PC-9 (cell line): ENCODE results near the gene GALM. TPM values are rescaled to one million over a fixed set of nuclear protein-coding genes. Genes with fewer than 3 reads are reported as not detected.
A peak's percentile ranks its signal among the peaks of the same experiment; 100 is the strongest.

Experiments used
- BruUV-seq: library from RNA; stranded (reverse); fragments of 400-500 nt; replicated peaks from 2 replicates; lab custom pipeline; 2021; lab: Mats Ljungman, UMichigan
- CTCF ChIA-PET: fragments of 300-600 bp; sonication (Branson Sonifier 250); formaldehyde crosslinking; loops from one replicate; lab custom pipeline; 2022; ENCODE audit warnings: antibody characterized with exemption; lab: Charles Lee
- POLR2A ChIA-PET: fragments of 300-600 bp; sonication (Branson Sonifier 250); formaldehyde crosslinking; loops from one replicate; lab custom pipeline; 2022; ENCODE audit warnings: antibody characterized with exemption; ENCODE audit not compliant: unreplicated experiment; lab: Charles Lee
- DNase-seq, 2 experiments: peaks; one replicate each; pipeline versions ENCODE4 v3.0.0 to v3.0.0-alpha.2; 2015 to 2022; ENCODE audit warnings: mixed read lengths in 1 of 2
- H2AFZ ChIP-seq: fragments of 200-600 bp; sonication (generic); 2 replicates; pipeline ENCODE4 v1.8.1; 2017; ENCODE audit warnings: antibody characterized with exemption
- H3F3A ChIP-seq: fragments of 200-600 bp; sonication (generic); 2 replicates; pipeline ENCODE4 v1.8.1; 2017; ENCODE audit warnings: antibody characterized with exemption, mild to moderate bottlenecking, low read depth; ENCODE audit not compliant: insufficient read depth
- H3K27ac ChIP-seq: fragments of 200-600 bp; sonication (generic); 2 replicates; pipeline ENCODE4 v1.6.1; 2016; ENCODE audit warnings: mixed run types
- H3K27me3 ChIP-seq: fragments of 200-600 bp; sonication (generic); 2 replicates; pipeline ENCODE4 v1.6.1; 2016; ENCODE audit warnings: low read depth, mixed run types; ENCODE audit not compliant: insufficient read depth
- H3K36me3 ChIP-seq: fragments of 200-600 bp; sonication (generic); 2 replicates; pipeline ENCODE4 v1.6.1; 2016; ENCODE audit warnings: low read depth, mixed run types
- H3K4me1 ChIP-seq: fragments of 200-600 bp; sonication (generic); replicated peaks from 2 replicates; pipeline ENCODE4 v1.6.1; 2016; ENCODE audit warnings: mixed run types; ENCODE audit not compliant: insufficient read depth
- H3K4me2 ChIP-seq: fragments of 200-600 bp; sonication (generic); 2 replicates; pipeline ENCODE4 v1.6.1; 2017; ENCODE audit warnings: mixed run types
- H3K4me3 ChIP-seq: fragments of 200-600 bp; sonication (generic); 2 replicates; pipeline ENCODE4 v1.6.1; 2016; ENCODE audit warnings: mixed run types
- H3K79me2 ChIP-seq: fragments of 200-600 bp; sonication (generic); 2 replicates; pipeline ENCODE4 v1.6.1; 2017; ENCODE audit warnings: low read depth, mixed run types
- H3K9me2 ChIP-seq: fragments of 200-600 bp; sonication (generic); 2 replicates; pipeline ENCODE4 v1.8.1; 2017; ENCODE audit warnings: mild to moderate bottlenecking; ENCODE audit not compliant: insufficient read depth
- H3K9me3 ChIP-seq: fragments of 200-600 bp; sonication (generic); 2 replicates; pipeline ENCODE4 v1.8.1; 2016; ENCODE audit warnings: low read depth; ENCODE audit not compliant: insufficient read depth
- H4K20me1 ChIP-seq: fragments of 200-600 bp; sonication (generic); 2 replicates; pipeline ENCODE4 v1.8.1; 2017; ENCODE audit not compliant: insufficient read depth
- EZH2 ChIP-seq: fragments of 200-600 bp; sonication (generic); IDR thresholded peaks from 2 replicates; pipeline ENCODE4 v1.8.0; 2017; ENCODE audit warnings: antibody characterized with exemption, low read depth
- intact Hi-C: fragments of 100-400 bp; cut with micrococcal nuclease; formaldehyde crosslinking; loops from one replicate; pipeline ENCODE4 v1.10.0; 2022; ENCODE audit not compliant: unreplicated experiment
- total RNA-seq: library from RNA; stranded (reverse); gene quantifications from 2 replicates; pipeline ENCODE4 v1.2.3, GENCODE V29; 2021
- TF ChIP-seq, protein P1 (sequence below): fragments of 200-600 bp; sonication (generic); conservative IDR thresholded peaks from 2 replicates; pipeline ENCODE4 v1.6.1; 2017; ENCODE audit warnings: mixed run types, antibody characterized with exemption, mild to moderate bottlenecking, moderate library complexity

The GALM gene
- total RNA-seq, 1 experiment from 2014 or later: 27.7 TPM

DNA sequence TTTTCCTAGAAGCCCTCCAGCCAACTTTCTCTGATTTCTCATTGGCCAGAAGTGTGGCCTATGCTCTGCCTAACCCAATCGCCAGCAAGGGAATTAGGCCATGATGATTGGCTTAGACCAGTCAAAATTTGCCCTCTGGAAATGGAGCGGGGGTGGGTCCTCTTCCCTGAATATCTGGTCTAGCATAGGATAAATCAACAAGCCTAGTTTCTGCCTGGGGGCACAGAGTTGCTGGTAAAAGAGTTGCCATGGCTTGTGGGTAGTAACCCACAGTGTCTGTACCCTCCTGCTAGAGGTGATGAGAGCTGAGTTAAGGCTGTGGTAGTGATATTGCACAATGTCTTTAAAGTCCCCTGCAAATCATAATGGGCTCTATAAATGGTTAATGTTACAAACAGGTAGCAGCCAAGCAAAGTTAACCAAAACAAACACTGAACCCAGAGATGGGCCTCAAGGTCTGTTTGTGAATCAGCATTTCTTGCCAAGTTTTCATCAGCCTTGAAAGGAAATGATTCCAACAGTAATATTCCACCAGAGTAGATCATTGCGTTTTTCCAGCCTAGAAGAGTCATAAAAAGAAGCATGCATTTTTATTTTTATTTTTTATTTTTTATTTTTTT is 19.3 kb downstream of the GALM start:
- TF ChIP-seq, protein P1, sequence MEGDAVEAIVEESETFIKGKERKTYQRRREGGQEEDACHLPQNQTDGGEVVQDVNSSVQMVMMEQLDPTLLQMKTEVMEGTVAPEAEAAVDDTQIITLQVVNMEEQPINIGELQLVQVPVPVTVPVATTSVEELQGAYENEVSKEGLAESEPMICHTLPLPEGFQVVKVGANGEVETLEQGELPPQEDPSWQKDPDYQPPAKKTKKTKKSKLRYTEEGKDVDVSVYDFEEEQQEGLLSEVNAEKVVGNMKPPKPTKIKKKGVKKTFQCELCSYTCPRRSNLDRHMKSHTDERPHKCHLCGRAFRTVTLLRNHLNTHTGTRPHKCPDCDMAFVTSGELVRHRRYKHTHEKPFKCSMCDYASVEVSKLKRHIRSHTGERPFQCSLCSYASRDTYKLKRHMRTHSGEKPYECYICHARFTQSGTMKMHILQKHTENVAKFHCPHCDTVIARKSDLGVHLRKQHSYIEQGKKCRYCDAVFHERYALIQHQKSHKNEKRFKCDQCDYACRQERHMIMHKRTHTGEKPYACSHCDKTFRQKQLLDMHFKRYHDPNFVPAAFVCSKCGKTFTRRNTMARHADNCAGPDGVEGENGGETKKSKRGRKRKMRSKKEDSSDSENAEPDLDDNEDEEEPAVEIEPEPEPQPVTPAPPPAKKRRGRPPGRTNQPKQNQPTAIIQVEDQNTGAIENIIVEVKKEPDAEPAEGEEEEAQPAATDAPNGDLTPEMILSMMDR: no peak
- no peak for TF ChIP-seq EZH2
- Histone ChIP-seq H3K9me3 (no peaks in the 10 kb centered on the region), H3K36me3 (0 out of 2 replicates have a peak, but pooled peaks cover 7% of the 10 kb centered on the region), H3K4me3 (no peak overlapping the region), H2AFZ (no peak overlapping the region), H3K4me2 (no peak overlapping the region), H3K27ac (no peak overlapping the region), H3K4me1 (peaks cover 22% of the 10 kb centered on the region), H3K27me3 (no peaks in the 10 kb centered on the region), H3K79me2 (no peaks in the 10 kb centered on the region), H4K20me1 (no peaks in the 10 kb centered on the region), H3F3A (peaks cover 16% of the 10 kb centered on the region), H3K9me2 (no peaks in the 10 kb centered on the region)
- no peak for DNase-seq
- ChIA-PET CTCF (no interaction called here), POLR2A (no interaction called here)
- BruUV-seq: no TSS peak
- intact Hi-C loops: no loop called here

DNA sequence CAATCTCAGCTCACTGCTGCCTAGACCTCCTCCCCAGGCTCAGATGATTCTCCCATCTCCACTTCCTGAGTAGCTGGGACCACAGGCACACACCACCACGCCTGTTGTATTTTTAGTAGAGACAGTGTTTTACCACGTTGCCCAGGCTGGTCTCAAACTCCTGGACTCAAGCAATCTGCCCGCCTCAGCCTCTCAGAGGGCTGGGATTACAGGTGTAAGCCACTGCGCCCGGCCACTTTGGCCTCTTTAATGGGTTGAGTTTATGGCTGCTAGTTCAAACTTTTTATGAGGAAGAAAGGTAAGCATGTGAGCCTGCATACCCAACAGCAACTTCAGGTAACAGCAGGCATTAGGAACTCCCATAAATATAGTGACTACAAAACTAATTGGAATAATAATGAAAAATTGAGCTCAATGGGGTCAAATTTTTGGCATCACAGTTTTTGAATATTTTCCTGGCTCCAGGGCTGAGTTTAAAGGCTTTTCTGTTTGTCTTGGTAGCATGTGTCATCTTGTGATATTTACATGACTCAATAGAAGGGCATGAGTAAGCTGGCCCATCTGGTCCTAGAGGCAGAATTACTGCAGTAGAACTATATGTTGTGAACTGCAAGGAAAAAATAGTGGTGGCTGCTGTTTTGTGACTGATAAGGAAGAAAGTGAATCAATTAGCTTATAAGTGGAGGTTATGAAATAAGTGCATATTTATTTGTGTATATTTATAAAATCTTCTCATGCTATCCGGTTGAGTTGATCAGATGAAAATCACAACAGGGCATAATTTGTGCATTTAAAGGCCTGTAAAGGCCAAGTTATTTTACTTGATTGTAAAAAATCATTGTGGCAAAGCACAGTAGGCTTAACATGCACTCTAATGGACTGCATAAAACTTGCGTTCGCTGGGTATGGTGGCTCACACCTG is 24.8 kb downstream of the GALM start:
- Histone ChIP-seq H3K27ac (peak overlapping the region; percentile 87), H3K27me3 (no peaks in the 10 kb centered on the region), H3K9me3 (no peaks in the 10 kb centered on the region), H4K20me1 (no peaks in the 10 kb centered on the region), H2AFZ (peak overlapping the region; percentile 64), H3K4me2 (peak overlapping the region; percentile 61), H3K4me1 (peaks cover 55% of the 10 kb centered on the region), H3K36me3 (no peaks in the 10 kb centered on the region), H3F3A (peaks cover 36% of the 10 kb centered on the region), H3K79me2 (no peaks in the 10 kb centered on the region), H3K9me2 (no peaks in the 10 kb centered on the region), H3K4me3 (no peak overlapping the region)
- POLR2A ChIA-PET: interaction anchor here (0.5 to 1.3 kb wide), 5 partner anchors 12 to 90 kb away, joined by 3 to 11 read pairs (median 5); partner anchors contain the start of genes HNRNPLL and SRSF7
- no TSS peak for BruUV-seq
- intact Hi-C loops: no loop called here
- TF ChIP-seq, protein P1: no peak
- no peak for TF ChIP-seq EZH2
- CTCF ChIA-PET: interaction anchor here (0.5 to 0.8 kb wide), 4 partner anchors 17 to 245 kb away, joined by 3 to 9 read pairs (median 4); no protein-coding TSS in a partner anchor
- peak; percentile 52 to 99 for DNase-seq

DNA sequence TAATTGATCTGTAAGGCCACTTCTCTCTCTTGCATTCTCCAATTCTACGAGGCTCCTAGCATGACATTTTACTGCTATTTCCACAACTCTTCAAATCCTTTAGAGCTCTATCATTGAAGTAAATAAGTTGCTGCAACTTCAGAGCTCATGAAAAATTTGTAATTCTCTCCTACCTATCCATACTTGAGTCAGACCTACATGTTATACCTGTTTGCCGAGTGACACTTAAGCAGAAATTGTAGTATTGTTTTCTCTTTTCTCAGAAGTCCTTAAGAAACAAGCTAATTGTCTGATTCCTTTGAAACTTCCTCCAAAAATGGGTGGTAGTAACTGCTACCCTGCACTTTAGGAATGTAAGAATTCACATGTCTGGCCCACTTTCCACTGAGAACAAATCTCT is 26.1 kb downstream of the GALM start:
- Histone ChIP-seq H3K9me3 (no peaks in the 10 kb centered on the region), H4K20me1 (no peaks in the 10 kb centered on the region), H3K27me3 (no peaks in the 10 kb centered on the region), H3F3A (peaks cover 36% of the 10 kb centered on the region), H3K27ac (peak overlapping the region; percentile 87), H3K4me3 (no peak overlapping the region), H2AFZ (no peak overlapping the region), H3K4me1 (peaks cover 55% of the 10 kb centered on the region), H3K9me2 (no peaks in the 10 kb centered on the region), H3K4me2 (peak overlapping the region; percentile 14), H3K36me3 (no peaks in the 10 kb centered on the region), H3K79me2 (no peaks in the 10 kb centered on the region)
- DNase-seq: peak in 1 of 2 experiments; percentile 60
- POLR2A ChIA-PET: no interaction called here
- BruUV-seq: no TSS peak
- intact Hi-C loops: no loop called here
- CTCF ChIA-PET: no interaction called here
- TF ChIP-seq, protein P1: no peak
- no peak for TF ChIP-seq EZH2
